GM19397 (cell line): ENCODE results near the gene FARP1.

Source experiments
- ATAC-seq: cut with Tn5 transposase; IDR thresholded peaks from one replicate; pipeline ENCODE4 v1.9.1; 2021; ENCODE audit warnings: mild to moderate bottlenecking, moderate library complexity; ENCODE audit not compliant: unreplicated experiment

The FARP1 gene

DNA sequence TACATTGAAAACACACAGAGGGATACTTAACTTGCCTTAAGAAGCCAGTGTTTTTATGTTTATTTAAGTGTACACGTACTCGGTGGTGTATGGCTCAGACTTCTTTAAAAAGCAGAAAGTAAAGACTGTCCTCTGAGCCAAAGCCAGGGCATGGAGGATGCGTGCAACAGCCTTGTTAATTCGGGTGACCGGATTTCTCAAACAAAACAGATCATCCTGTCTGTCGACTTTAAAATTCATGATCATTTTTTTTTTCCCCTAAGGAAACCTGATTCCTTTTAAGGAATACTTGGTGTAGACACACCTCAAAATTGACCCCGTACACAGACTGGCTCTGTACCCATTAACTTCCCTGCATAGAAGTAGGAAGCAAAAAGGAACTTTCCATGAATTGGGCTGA, 158.8 kb downstream of the FARP1 start:
- ATAC-seq = no peak

DNA sequence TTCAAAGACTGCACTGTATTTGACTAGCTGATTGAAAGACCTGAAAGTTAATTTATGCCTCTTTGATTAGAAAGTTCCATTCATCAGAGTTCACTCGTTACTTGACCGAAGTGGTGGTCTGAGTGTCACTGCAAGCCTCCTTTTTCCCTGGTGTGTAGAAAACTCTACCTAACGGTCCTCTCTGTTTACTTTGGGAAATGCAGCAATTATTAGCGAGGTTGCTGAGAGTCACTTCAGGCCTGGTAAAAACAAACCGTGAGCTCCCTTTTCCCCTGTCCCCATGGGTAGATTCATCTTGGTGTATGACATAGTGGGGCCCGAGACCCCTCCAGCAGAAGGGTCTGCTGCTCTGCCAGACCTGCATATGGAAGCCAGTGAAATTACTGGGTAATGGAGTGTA, 161.0 kb downstream of the FARP1 start:
- no peak for ATAC-seq

DNA sequence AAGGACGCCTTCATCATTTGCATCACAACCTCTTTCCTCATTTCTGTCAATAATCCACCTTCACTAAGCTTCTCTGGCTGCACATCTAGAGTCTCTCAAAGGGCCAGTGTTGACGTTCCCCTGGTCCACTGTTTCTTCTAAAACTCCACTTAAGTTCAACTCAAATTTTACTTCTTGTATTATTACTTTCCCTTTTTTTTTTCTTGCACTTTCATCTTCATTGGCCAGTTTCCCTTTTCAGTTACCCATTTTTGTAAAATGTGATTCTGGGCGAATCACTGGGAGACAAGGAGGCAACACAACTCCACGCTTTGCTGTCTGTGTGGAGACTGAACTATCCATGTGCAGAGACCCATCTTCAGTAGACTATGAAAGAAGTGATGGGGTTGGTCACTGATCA, 162.8 kb downstream of the FARP1 start:
- ATAC-seq = no peak

DNA sequence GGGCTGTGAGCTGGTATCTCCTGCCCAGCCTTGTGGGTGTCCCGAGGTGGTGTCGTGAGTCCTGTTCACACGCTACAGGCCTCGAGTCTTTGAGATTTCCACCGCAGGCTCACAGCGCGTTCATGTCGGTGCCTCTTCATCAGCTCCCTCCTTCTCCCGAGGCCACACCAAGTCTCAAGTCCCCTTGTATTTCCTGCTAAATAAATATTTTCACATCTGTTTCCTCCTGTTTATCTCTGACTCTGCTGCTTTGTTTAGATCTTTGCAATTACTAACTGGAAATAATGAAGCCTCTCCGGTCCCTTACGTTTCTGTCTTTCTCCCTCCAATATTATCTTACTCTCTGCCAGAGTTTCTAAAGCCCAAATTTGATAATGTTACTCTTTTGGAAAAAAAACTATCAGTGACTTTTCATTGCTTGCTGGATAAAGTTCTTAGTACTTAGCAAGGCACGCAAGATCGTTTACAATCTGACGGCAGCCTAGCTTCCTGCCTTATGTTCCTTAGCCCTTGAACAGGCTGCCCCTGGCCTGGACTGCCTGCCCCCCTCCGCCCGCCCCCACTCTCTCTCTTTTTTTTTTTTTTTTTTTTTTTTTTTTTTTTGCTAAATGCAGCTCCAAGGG, 164.7 kb downstream of the FARP1 start:
- ATAC-seq = no peak

DNA sequence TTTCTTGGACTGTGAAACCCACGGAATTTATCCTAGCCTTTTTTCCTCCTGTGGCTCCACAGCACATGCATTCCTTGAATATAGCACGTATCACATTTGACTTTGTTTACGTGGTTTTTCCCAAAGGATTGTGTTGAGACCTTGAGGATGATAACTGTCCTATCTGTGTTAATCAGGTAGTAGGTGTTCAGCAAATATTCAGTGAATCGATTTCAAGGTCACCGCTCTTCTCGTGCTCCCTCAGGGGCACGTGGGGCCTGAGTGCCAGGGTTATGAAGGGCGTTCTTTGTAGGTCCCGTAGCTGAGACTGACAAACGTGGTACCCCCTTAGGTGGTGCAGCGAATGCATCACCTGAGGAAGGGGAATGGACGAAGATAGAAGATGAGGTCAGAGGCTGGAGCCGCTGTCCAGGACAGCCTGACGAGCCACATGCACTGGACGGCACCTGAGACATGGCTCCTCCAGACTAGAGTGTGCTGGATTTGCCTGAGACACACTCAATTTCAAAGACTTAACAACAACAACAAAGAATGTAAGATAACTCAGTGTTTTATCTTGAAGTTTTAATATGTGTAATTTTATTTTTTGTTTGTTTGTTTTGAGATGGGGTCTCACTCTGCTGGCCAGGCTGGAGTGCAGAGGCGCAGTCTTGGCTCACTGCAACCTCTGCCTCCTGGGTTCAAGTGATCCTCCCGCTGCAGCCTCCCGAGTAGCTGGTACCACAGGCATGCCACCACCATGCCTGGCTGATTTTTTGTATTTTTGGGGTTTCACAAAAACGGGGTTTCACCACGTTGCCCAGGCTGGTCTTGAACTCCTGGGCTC, 165.4 kb downstream of the FARP1 start:
- no peak for ATAC-seq

DNA sequence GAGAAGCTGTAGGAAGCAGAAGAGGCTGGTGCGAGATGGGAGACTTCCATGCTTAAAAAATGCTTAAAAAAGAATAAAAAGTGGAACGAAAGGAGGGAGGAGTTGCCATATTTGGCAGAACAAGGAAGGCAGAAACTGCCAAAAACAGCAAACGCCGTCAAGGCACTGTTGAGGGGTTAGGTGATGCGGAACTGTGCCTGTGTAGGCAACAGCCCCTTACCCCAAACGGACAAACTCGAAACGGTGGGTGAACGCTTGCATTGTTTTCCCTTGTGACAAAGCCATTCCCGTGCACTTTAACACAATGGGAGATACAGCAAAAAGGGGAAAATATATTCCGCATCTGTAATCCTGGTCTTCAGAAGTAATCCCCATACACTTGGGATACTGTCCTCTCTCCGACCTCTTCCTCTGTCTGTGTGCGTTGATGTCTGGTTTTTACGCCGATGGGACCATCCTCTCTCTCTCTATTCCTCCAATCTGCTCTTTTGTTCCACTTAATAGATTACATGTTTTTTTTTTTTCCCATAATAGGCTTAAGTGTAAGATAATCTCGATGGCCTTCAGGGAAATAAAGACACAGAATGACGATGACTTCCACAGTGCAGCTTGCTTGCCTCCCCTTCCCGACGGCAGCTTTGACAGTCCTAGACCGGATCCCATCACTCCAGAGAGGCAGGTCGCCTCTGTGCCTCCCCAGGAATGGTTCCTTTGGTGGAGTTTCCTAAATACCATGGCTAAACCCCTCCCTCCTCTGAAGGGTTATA, 166.9 kb downstream of the FARP1 start:
- no peak for ATAC-seq

DNA sequence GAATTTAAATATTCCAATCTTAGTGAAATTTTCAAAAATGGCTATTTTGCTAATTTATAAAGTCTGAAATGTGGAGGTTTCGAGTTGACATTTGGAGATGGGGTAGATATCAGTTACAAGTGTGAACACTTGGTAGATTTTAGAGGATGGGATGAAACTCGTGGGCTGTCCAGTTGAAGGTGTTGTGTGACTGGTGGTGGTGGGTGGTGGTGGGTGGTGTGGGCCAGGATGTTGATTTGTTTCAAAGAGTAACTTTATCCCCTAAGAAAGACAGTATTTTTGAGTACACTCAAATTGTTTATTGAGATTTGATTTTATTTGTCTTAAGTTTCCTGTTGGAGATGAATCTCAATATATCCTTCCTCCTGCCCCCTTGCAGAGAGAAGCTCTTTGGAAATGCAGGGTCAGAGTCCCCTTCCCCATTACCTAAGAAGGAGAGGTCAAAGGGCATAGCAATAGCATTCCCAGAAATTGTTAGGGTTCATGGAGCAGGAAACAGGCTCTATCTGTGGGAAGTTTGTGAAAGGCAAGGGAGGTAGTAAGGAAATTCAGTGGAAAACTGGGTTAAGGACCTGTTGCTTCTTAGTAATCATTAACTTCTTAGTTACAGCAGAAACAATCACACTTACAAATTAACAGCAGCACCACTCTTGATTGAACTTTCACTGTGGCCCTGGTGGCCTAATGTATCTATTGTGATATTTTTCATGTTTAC, 167.7 kb downstream of the FARP1 start:
- no peak for ATAC-seq

DNA sequence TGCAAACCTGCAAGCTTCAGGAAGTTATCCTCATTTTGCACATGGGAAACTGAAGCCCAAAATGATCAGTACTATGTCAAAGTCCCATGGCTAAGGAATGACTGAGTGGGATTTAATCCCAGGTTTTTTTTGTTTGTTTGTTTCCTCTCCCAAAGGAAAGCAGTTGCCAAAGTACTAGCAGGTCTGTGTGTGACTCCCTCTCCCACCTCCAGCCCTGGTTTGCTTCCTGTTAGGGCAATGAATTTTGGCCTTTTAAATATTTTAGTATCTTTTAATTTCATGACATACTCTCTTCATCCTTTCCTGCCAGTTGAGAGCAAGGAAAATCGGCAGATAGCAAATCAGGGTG, 168.3 kb downstream of the FARP1 start:
- no peak for ATAC-seq

DNA sequence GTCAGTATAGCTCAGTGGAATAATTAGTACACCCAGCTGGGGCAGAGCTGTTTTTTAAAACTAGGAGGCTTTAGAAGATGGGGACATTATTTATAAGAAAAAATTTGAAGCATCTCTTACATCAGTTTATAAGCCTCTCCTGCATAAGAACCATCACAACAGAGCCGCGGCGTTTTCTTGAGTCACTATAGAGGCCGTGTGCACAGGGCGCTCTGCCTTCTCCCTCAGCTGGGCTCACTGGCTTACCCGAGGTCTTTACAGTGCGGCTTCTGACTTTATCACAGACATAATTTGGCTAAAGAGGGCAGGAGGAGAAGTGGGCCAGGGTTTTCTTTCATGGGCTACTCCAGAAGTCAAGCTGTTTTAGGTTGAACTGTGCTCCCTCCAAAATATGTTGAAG, 169.7 kb downstream of the FARP1 start:
- ATAC-seq = no peak

DNA sequence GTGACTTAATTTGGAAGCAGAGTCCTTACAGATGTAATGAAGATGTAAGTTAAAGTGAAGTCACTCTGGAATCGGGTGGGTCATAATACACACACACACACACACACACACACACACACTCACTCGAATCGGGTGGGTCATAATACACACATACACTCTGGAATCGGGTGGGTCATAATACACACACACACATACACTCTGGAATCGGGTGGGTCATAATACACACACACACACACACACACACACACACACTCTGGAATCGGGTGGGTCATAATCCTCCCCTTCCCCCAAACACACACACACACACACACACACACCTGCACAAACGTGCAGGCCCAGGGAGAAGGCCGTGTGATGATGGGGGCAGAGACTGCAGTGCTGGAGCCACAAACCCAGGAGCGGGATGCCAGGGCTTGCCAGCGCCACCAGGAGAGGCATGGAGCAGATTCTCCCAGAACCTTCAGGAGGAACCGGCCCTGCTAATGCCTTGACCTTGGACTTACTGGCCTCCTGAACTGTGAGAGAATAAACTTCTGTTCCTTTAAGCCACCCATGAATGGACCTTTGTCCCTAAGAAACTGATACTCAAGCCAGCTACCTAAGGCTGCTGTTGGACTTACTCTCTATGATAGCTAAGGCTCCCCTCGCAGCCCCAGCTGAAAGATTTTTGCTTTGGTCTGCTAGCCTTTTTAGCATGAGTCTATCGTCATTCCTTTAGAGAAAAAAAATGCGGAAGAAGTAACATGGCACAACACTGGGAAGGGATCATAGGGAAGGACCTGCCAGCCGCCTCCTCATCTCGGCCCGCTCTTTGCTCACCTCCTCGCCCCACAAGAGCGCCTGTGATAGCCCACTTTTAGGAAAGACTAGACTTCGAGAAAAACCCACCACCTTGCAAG, 170.4 kb downstream of the FARP1 start:
- no peak for ATAC-seq

DNA sequence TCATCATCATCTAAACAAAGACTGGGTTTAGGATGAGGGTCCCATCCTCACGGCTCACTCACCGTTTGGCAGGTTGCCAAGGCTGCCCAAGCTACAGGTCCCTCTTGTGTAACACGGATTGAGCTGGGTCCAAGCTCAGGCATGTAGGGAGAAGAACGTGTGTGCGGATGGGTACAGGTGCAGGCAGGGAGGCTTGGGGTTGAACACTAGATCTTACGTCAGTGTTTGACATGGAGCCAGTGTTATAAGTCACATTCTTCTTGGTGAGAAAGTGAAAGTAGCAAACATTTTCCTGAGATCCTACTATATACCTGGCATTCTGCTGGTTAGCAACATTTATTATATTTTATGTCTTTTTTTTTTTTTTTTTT, 171.0 kb downstream of the FARP1 start:
- no peak for ATAC-seq

DNA sequence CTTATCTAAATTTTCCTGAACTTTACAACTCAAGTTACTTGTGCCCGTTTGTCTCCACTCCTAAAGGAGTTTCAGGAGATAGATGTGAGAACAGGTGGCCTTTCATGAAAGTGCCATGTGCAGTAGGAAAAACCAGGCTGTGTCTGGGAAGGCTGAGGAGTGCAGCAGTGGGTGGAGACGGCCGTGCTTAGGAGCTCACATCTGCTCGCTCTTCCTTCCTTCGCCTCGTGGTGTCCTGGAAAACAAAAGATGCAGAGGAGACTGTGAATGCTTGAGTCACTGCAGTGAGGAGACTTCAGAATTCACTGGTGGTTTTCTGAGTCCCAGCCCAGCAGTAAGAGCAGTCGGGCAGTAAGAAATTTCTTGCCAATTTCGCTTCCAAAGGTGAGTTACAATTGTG, 172.6 kb downstream of the FARP1 start:
- ATAC-seq = no peak

DNA sequence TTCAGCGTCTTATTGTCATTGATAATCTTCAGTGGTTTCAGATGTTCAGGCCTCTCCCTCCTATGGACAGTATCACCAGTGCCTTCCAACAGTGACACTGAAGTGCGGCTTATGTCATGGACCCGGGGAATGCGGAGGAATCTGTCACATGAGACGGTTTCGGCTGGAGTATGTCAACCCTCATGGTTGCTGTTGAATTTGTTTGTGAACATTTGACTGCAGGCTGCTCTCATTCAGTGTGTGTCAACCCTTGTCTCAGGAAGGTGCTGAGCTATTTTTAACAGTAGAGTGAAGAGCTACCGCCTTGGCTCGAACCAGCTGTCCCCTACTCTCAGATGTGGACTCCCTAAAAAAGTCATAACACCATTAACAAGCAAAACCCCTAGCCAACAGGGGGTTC, 173.0 kb downstream of the FARP1 start:
- no peak for ATAC-seq

DNA sequence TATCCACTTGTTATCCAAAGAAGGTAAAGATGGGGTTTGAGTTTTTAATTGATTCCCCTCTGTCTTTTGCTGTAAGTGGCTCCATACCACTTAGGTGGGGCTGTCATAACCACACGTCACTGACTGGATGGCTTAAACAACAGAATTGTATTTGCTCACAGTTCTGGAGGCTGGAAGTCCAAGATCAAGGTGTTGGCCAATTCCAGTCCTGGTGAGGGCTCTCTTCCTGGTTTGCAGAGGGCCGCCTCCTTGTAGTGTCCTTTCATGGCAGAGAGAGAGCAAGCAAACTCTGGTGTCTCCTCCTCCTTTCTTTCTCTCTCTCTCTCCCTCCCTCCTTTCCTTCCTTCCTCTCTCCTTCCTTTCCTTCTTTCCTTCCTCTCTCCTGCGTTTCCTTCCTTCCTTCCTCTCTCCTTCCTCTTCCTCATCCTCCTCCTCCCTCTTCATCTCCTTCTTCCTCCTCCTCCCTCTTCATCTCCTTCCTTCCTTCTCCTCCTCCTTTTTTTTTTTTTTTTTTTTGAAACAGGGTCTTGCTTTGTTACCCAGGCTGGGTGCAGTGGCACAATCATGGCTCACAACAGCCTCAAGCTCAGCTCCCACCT, 174.8 kb downstream of the FARP1 start:
- no peak for ATAC-seq

DNA sequence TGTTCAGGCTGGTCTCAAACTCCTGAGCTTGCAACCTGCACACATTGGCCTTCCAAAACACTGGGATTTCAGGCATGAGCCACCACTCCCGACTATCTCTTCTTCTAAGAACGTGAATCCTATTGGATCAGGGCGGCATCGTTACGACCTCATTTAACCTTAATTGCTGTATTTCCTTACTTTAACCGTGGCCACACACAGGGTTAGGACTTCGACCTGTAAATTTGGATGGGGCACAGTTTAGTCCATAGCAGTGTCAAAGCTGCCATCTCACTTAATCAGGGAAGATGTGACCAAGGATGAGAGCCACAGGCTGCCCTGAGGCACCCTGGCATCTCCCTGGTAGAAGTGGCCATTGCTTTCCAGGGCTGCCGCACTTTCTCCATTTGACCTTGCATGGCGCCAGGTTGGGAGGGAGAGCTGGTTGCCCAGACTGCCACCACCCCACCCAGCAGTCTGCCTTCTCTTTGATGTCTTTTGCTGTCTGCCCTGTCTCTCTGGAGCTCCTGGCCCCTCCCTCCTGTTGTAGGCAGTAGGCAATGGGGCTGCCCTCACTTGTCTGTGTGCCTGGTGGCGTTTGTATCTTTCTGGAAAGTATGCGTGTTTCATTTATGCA, 175.5 kb downstream of the FARP1 start:
- ATAC-seq = no peak

DNA sequence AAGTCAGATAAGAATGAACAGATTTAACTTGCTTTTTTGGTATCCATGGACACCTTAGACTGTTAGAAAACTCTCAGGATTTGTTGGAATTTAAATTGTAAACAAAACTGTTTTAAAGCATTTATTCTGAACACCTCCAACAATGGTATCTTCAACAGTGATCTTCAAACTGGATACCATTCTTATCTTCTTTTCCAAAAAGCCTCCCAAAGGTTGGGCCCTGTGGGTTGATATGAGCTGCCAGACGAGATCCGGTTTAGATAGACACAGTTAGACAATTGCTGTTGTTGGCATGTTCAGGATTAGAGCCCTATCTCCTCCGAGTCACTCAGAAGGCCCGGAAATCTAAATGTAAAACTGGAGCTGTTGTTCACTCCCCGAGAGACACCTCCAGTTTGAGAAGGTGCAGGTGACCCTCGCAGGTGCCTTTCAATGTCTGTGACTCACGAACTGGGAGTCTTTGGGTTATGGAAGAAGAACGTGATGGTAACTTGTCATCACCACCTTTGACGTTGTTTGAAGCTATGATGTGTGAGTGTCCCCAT, 177.7 kb downstream of the FARP1 start:
- no peak for ATAC-seq

DNA sequence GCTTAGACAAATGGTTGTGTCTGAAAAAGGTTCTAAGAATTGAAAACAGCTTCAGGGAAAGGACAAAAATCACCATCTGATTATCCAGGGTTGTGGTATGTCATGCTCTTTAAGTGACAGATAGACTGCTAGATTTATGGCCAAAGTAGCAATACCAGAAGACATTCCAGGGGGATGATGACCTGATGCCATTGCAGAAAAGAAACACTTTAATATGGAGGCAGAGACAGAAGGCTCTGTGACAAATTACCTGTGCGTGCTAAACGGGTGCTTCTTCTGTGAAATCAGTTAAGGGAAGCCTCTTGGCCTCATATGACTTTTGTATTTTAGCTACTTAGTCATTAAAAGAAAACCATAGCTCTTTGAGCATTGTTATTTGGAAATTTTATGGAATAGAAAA, 178.5 kb downstream of the FARP1 start:
- no peak for ATAC-seq

DNA sequence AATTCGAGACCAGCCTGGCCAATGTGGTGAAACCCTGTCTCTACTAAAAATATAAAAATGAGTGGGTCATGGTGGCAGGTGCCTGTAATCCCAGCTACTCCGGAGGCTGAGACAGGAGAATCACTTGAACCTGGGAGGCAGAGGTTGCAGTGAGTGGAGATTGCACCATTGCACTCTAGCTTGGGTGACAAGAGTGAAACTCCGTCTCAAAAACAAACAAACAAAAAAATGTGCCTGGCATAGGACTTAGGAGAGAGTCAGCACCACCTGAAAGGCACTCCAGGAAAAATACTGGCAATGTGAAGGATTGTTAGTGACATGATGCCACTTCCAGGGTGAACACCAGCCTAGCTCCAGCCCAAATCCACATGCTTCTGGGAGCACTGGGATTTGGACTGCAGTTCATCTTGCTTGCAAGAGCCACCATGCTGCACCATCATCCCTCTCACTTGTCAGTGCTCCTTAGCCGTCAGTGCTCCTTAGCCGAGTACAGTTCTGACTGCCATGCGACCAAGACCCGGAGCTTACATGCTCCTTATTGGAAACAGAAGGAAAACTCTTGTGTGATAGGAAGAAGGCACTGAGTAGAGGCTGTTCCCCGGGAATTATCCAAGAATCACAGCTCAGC, 179.3 kb downstream of the FARP1 start:
- no peak for ATAC-seq

DNA sequence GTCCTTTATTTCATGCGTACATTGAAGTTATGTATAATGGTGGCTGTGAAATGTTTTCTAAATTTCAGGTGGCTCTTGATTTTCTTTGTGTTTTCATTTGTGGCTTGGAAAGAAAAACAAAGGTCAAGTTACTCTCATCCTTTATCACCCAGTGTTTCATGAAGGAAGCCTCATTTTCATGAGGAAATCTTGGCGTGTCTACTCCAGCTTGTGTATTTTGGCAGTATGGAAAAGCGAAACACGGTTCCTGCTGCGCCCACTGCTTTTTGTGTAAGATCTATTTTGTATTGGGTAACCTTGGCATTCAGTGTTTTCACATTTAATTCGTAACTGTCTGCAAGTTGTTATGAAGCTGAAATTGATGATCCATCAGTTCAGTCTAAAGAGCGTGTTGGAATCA, 181.2 kb downstream of the FARP1 start:
- no peak for ATAC-seq
